Esophagus muscularis mucosa (tissue), 4 donors: ENCODE results near the gene TLE2. TPM values are rescaled to one million over a fixed set of nuclear protein-coding genes. Genes with fewer than 3 reads are reported as not detected.

Source experiments
- DNase-seq: peaks from one replicate; pipeline ENCODE4 v3.0.0-alpha.2; 2017; ENCODE audit errors: extremely low spot score
- H3K27ac ChIP-seq, 4 donors: fragments of 200-600 bp; sonication (generic); replicated peaks in 1 of 4; 1 replicate in 3 of 4; 2 replicates in 1 of 4; pipeline ENCODE4 v1.5.1; 2016 to 2019; ENCODE audit warnings: mild to moderate bottlenecking in 1 of 4
- H3K27me3 ChIP-seq, 4 donors: fragments of 200-600 bp; sonication (generic); one replicate each; pipeline versions ENCODE4 v1.5.1 to v1.6.0; 2016 to 2019
- H3K36me3 ChIP-seq, 4 donors: fragments of 200-600 bp; sonication (generic); one replicate each; pipeline ENCODE4 v1.5.1; 2016 to 2019
- H3K4me1 ChIP-seq, 4 donors: fragments of 200-600 bp; sonication (generic); one replicate each; pipeline ENCODE4 v1.5.1; 2016 to 2019
- H3K4me3 ChIP-seq, 4 donors: fragments of 200-600 bp; sonication (generic); 1 replicate in 2 of 4; 2 replicates in 2 of 4; pipeline ENCODE4 v1.5.1; 2016 to 2019; ENCODE audit warnings: mild to moderate bottlenecking in 4 of 4, moderate library complexity in 1 of 4
- H3K9me3 ChIP-seq, 4 donors: fragments of 200-600 bp; sonication (generic); 1 replicate in 3 of 4; 2 replicates in 1 of 4; pipeline ENCODE4 v1.5.1; 2016 to 2019
- EP300 ChIP-seq: sonication (generic); formaldehyde crosslinking; IDR thresholded peaks from one replicate; pipeline ENCODE4 v1.6.1; 2017; ENCODE audit warnings: antibody characterized with exemption
- POLR2A ChIP-seq: fragments of 450-650 bp; IDR thresholded peaks from one replicate; pipeline ENCODE4 v1.6.1; 2017; ENCODE audit warnings: antibody characterized with exemption, moderate library complexity, mild to moderate bottlenecking, low read depth
- POLR2AphosphoS5 ChIP-seq, 2 donors: sonication (generic); formaldehyde crosslinking; IDR thresholded peaks; one replicate each; pipeline ENCODE4 v1.6.1; 2017; ENCODE audit warnings: antibody characterized with exemption in 2 of 2
- WGBS: methylation state at CpG from one replicate; pipeline ENCODE4 v1.1.5; 2018; 5-methylcytosine and 5-hydroxymethylcytosine counted together
- intact Hi-C: fragments of 100-400 bp; cut with DNase I; formaldehyde crosslinking; loops from one replicate; pipeline ENCODE4 v1.15.1; 2023
- total RNA-seq, 4 donors: library from RNA; depleted of rRNA; stranded (reverse); fragments of >200 nt; gene quantifications; one replicate each; pipeline versions ENCODE4 v1.1.0 to v1.2.1, GENCODE V29; 2016
- TF ChIP-seq, protein P1 (sequence below), 3 experiments: fragments of 200-600 bp in 2 of 3; fragments of 450-650 bp in 1 of 3; sonication (generic) in 2 of 3; IDR thresholded peaks; one replicate each; pipeline ENCODE4 v1.5.1; 2017 to 2019; ENCODE audit warnings: antibody characterized with exemption in 3 of 3, mild to moderate bottlenecking in 2 of 3, moderate library complexity in 1 of 3

The TLE2 gene
- total RNA-seq, 4 donors from 2014 or later, result 34.0 to 51.2 (median 44.1) TPM

GRCh38 chr19:2982983-2983350, 46.1 kb downstream of the TLE2 start:
- Histone ChIP-seq H3K4me3 (peak overlapping the region; percentile 44 to 60 (median 49)), H3K36me3 (no peaks in the 10 kb centered on the region), H3K9me3 (no peaks in the 10 kb centered on the region), H3K27ac (peak overlapping the region; percentile 85 to 92 (median 90)), H3K4me1 (peaks cover 33 to 46% (median 39%) of the 10 kb centered on the region in 4 donors), H3K27me3 (no peaks in the 10 kb centered on the region)
- peak; percentile 95 for DNase-seq
- WGBS, result 3% methylated on average over 9 of the region's 10 CpGs
- peak; percentile 29 for TF ChIP-seq EP300
- TF ChIP-seq POLR2AphosphoS5 (IDR thresholded peaks at IDR 0.05), result peak; percentile 82 to 84
- TF ChIP-seq, protein P1, sequence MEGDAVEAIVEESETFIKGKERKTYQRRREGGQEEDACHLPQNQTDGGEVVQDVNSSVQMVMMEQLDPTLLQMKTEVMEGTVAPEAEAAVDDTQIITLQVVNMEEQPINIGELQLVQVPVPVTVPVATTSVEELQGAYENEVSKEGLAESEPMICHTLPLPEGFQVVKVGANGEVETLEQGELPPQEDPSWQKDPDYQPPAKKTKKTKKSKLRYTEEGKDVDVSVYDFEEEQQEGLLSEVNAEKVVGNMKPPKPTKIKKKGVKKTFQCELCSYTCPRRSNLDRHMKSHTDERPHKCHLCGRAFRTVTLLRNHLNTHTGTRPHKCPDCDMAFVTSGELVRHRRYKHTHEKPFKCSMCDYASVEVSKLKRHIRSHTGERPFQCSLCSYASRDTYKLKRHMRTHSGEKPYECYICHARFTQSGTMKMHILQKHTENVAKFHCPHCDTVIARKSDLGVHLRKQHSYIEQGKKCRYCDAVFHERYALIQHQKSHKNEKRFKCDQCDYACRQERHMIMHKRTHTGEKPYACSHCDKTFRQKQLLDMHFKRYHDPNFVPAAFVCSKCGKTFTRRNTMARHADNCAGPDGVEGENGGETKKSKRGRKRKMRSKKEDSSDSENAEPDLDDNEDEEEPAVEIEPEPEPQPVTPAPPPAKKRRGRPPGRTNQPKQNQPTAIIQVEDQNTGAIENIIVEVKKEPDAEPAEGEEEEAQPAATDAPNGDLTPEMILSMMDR (IDR thresholded peaks at IDR 0.05), result no peak
- TF ChIP-seq POLR2A, result no peak
- intact Hi-C loops, result loop anchor here (5.0 kb wide), 1 partner anchor 74 kb away; no protein-coding TSS in a partner anchor

DNA sequence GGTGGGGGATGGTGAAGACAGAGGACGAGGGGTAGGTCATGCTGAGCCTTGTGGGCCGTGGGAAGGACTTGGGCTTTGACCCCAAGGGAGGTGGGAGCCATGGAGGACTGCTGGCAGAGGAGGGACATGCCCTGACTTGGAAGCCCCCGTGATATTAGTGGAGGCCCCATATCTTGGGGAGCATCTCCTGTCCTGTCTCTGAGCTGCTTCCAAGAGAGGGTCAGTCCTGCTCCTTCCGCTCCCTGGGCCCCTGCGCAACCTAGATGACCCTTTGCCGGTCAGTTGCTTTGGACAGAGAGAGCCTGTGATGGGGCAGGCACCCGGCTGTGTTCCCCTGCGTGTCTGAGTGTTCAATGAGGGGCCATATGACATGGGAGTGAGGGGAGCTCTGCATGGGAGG, 46.5 kb downstream of the TLE2 start:
- H3K4me3 ChIP-seq, result peak overlapping the region in 1 of 4 donors; percentile 23
- 31% methylated on average over 8 of the region's 8 CpGs for WGBS
- H3K27ac ChIP-seq, result peak overlapping the region; percentile 85 to 92 (median 90)
- intact Hi-C loops, result loop anchor here (5.0 kb wide), 1 partner anchor 75 kb away; no protein-coding TSS in a partner anchor
- H3K36me3 ChIP-seq, result no peaks in the 10 kb centered on the region
- TF ChIP-seq, protein P1 (IDR thresholded peaks at IDR 0.05), result no peak
- TF ChIP-seq POLR2A (no peak), EP300 (no peak), POLR2AphosphoS5 (IDR thresholded peaks at IDR 0.05) (no peak)
- H3K27me3 ChIP-seq, result no peaks in the 10 kb centered on the region
- no peaks in the 10 kb centered on the region for H3K9me3 ChIP-seq
- DNase-seq, result no peak
- H3K4me1 ChIP-seq, result peaks cover 36 to 51% (median 43%) of the 10 kb centered on the region in 4 donors

DNA sequence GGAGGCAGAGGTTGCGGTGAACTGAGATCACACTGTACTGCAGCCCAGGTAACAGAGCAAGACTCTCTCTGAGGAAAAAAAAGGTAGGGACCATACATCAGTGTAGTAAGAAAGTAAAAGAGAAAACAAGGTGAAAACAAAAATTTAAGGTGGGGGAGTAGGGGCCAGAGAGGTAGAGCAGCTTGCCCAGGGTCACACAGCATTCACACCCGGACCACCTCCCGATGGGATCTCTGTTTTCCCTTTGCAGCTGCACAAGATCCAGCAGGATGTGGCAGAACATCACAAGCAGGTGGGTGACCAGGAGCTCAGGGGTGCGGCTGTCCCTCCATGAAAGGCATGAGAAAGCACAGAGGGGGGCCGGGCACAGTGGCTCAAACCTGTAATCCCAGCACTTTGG, 47.2 kb downstream of the TLE2 start:
- Histone ChIP-seq H3K4me1 (peaks cover 41 to 53% (median 50%) of the 10 kb centered on the region in 4 donors), H3K9me3 (no peaks in the 10 kb centered on the region), H3K4me3 (no peak overlapping the region), H3K27me3 (no peaks in the 10 kb centered on the region), H3K36me3 (no peaks in the 10 kb centered on the region), H3K27ac (peak overlapping the region in 2 of 4 donors; percentile 85 to 91)
- intact Hi-C loops, result loop anchor here (5.0 kb wide), 1 partner anchor 75 kb away; no protein-coding TSS in a partner anchor
- 83% methylated on average over 5 of the region's 5 CpGs for WGBS
- no peak for DNase-seq
- TF ChIP-seq EP300 (no peak), POLR2A (no peak), POLR2AphosphoS5 (IDR thresholded peaks at IDR 0.05) (no peak)
- TF ChIP-seq, protein P1 (IDR thresholded peaks at IDR 0.05), result no peak

DNA sequence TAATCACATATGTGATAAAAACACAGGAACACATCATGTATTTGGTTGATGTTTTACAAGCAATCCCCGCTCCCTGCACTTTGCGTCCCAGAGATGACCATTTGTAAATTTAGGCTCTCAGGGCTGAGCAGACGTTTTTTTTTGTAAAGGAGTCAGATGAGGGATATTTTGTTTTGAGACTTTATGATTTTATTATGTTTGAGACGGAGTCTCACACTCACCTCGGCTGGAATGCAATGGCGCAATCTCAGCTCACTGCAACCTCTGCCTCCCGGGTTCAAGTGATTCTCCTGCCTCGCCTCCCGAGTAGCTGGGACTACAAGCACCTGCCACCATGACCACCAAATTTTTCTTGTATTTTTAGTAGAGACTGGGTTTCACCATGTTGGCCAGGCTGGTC, 50.3 kb downstream of the TLE2 start:
- Histone ChIP-seq H3K36me3 (no peaks in the 10 kb centered on the region), H3K4me1 (peaks cover 63 to 74% (median 71%) of the 10 kb centered on the region in 4 donors), H3K9me3 (no peaks in the 10 kb centered on the region), H3K4me3 (no peak overlapping the region), H3K27ac (peak overlapping the region; percentile 61 to 67 (median 66)), H3K27me3 (no peaks in the 10 kb centered on the region)
- intact Hi-C loops, result no loop called here
- no peak for TF ChIP-seq POLR2A
- no peak for TF ChIP-seq POLR2AphosphoS5 (IDR thresholded peaks at IDR 0.05)
- TF ChIP-seq, protein P1 (IDR thresholded peaks at IDR 0.05), result no peak
- no peak for TF ChIP-seq EP300
- WGBS, result 82% methylated on average over 9 of the region's 9 CpGs
- no peak for DNase-seq
